GM19023 (cell line): ENCODE data around the gene PADI4.

ENCODE experiments used
- ATAC-seq: cut with Tn5 transposase; IDR thresholded peaks from one replicate; pipeline ENCODE4 v1.9.1; 2021; ENCODE audit warnings: mild to moderate bottlenecking, moderate library complexity; ENCODE audit not compliant: unreplicated experiment

PADI4 gene

GRCh38 chr1:17347769-17348592, 40.0 kb downstream of the PADI4 start:
- no peak for ATAC-seq

- no peak for ATAC-seq
These were observed 40.7 kb downstream of the PADI4 start for GRCh38 chr1:17348593-17349234.

GRCh38 chr1:17350083-17350482, 42.1 kb downstream of the PADI4 start:
- ATAC-seq: no peak

GRCh38 chr1:17350928-17351446, 43.0 kb downstream of the PADI4 start:
- no peak for ATAC-seq

- no peak for ATAC-seq
These were observed 43.8 kb downstream of the PADI4 start for GRCh38 chr1:17351598-17352324.

GRCh38 chr1:17352419-17352909, 44.5 kb downstream of the PADI4 start:
- no peak for ATAC-seq

GRCh38 chr1:17355898-17356297, 47.9 kb downstream of the PADI4 start:
- ATAC-seq: no peak

- no peak for ATAC-seq
These were observed 48.5 kb downstream of the PADI4 start for GRCh38 chr1:17356387-17357026.

GRCh38 chr1:17358557-17358956, 50.6 kb downstream of the PADI4 start:
- no peak for ATAC-seq

- no peak for ATAC-seq
These were observed 51.0 kb downstream of the PADI4 start for GRCh38 chr1:17359031-17359430.

- ATAC-seq: no peak
These were observed 51.8 kb downstream of the PADI4 start for GRCh38 chr1:17359808-17360207.

GRCh38 chr1:17360272-17360956, 52.4 kb downstream of the PADI4 start:
- no peak for ATAC-seq

GRCh38 chr1:17361687-17362086, 53.7 kb downstream of the PADI4 start:
- no peak for ATAC-seq

- ATAC-seq: no peak
These were observed 55.4 kb downstream of the PADI4 start for GRCh38 chr1:17363351-17363750.

- ATAC-seq: no peak
These were observed 55.8 kb downstream of the PADI4 start for GRCh38 chr1:17363771-17364170.

GRCh38 chr1:17365293-17365692, 57.3 kb downstream of the PADI4 start:
- ATAC-seq: no peak

- ATAC-seq: no peak
These were observed 61.5 kb downstream of the PADI4 start for GRCh38 chr1:17369466-17369865.

GRCh38 chr1:17370618-17371017, 62.6 kb downstream of the PADI4 start:
- no peak for ATAC-seq

- no peak for ATAC-seq
These were observed 63.9 kb downstream of the PADI4 start, which contains the start of gene PADI6 for GRCh38 chr1:17371896-17372295. Gene PADI6, plus strand, starts transcription at chr1:17372196. Its CDS starts 50 bp downstream, at chr1:17372246.

- ATAC-seq: no peak
These were observed 65.0 kb downstream of the PADI4 start for GRCh38 chr1:17372955-17373354.
